HK-2 (cell line): ENCODE data around the gene LRRC37B.
"Not testable (repeated sequence)": the region's sequence is repeated elsewhere in the genome, so short reads cannot be mapped to it uniquely, and the experiment has no call there.

Source experiments
- DNase-seq: peaks from one replicate; pipeline ENCODE4 v3.0.0-alpha.2; 2018; ENCODE audit not compliant: unreplicated experiment

LRRC37B gene

GRCh38 chr17:32006957-32007462 lies at the start of gene LRRC37B:
TSS of gene LRRC37B (plus strand) at chr17:32007383. CDS start at chr17:32021393, 14,010 bp downstream.
- DNase-seq = peak; percentile 89

- not testable (repeated sequence) for DNase-seq
These were observed 43.1 kb upstream of the LRRC37B start for GRCh38 chr17:31964131-31964530.

GRCh38 chr17:31967648-31968047 lies 39.5 kb upstream of the LRRC37B start:
- DNase-seq = no peak

- not testable (repeated sequence) for DNase-seq
These were observed 36.8 kb upstream of the LRRC37B start for GRCh38 chr17:31970416-31970815.

GRCh38 chr17:31974269-31975071 lies 32.7 kb upstream of the LRRC37B start:
- not testable (repeated sequence) for DNase-seq

- not testable (repeated sequence) for DNase-seq
These were observed 31.8 kb upstream of the LRRC37B start for GRCh38 chr17:31975391-31975790.

GRCh38 chr17:31991821-31992220 lies 15.4 kb upstream of the LRRC37B start:
- DNase-seq = not testable (repeated sequence)

- DNase-seq = no peak
These were observed 10.2 kb upstream of the LRRC37B start for GRCh38 chr17:31997005-31997404.

- DNase-seq = peak; percentile 46
These were observed 498 bp downstream of the LRRC37B start for GRCh38 chr17:32007463-32008298.

GRCh38 chr17:32009262-32009542 lies 2.0 kb downstream of the LRRC37B start:
- no peak for DNase-seq

GRCh38 chr17:32010114-32010513 lies 2.9 kb downstream of the LRRC37B start:
- no peak for DNase-seq

GRCh38 chr17:32015245-32016013 lies 8.2 kb downstream of the LRRC37B start:
- no peak for DNase-seq

GRCh38 chr17:32016231-32016630 lies 9.0 kb downstream of the LRRC37B start:
- DNase-seq = no peak

- DNase-seq = no peak
These were observed 12.0 kb downstream of the LRRC37B start for GRCh38 chr17:32019228-32019627.

GRCh38 chr17:32020943-32021614 lies 13.9 kb downstream of the LRRC37B start:
- DNase-seq = no peak

- no peak for DNase-seq
These were observed 14.4 kb downstream of the LRRC37B start for GRCh38 chr17:32021615-32021955.

GRCh38 chr17:32022554-32022953 lies 15.4 kb downstream of the LRRC37B start:
- DNase-seq = not testable (repeated sequence)

- DNase-seq = not testable (repeated sequence)
These were observed 20.1 kb downstream of the LRRC37B start for GRCh38 chr17:32027271-32027670.

GRCh38 chr17:32033223-32033622 lies 26.0 kb downstream of the LRRC37B start:
- no peak for DNase-seq

GRCh38 chr17:32033812-32034211 lies 26.6 kb downstream of the LRRC37B start:
- DNase-seq = not testable (repeated sequence)

GRCh38 chr17:32040246-32040645 lies 33.1 kb downstream of the LRRC37B start:
- not testable (repeated sequence) for DNase-seq
